ENCODE data around the gene CFAP58.

Gene CFAP58

GRCh38 chr10:104334965-104335650 lies 18.5 kb upstream of the CFAP58 start:
- no peak for DNase-seq

GRCh38 chr10:104336821-104337467 lies 16.7 kb upstream of the CFAP58 start:
- DNase-seq: no peak

- no peak for DNase-seq
These were observed 16.1 kb upstream of the CFAP58 start for GRCh38 chr10:104337521-104337984.

GRCh38 chr10:104337985-104338735 lies 15.5 kb upstream of the CFAP58 start, which contains the start of gene ITPRIP:
TSS of gene ITPRIP (minus strand) at chr10:104338465. CDS start at chr10:104316051, 22,414 bp downstream.
- DNase-seq: no peak

- DNase-seq: no peak
These were observed 14.0 kb upstream of the CFAP58 start for GRCh38 chr10:104339469-104340110.

GRCh38 chr10:104340111-104340526 lies 13.5 kb upstream of the CFAP58 start:
- no peak for DNase-seq

- DNase-seq: no peak
These were observed 13.0 kb upstream of the CFAP58 start for GRCh38 chr10:104340641-104341040.

GRCh38 chr10:104342941-104343411 lies 10.7 kb upstream of the CFAP58 start:
- no peak for DNase-seq

GRCh38 chr10:104344219-104344618 lies 9.4 kb upstream of the CFAP58 start:
- no peak for DNase-seq

- no peak for DNase-seq
These were observed 8.1 kb upstream of the CFAP58 start for GRCh38 chr10:104345515-104345914.

- no peak for DNase-seq
These were observed 7.7 kb upstream of the CFAP58 start for GRCh38 chr10:104345941-104346340.

GRCh38 chr10:104347295-104348045 lies 6.2 kb upstream of the CFAP58 start:
- no peak for DNase-seq

GRCh38 chr10:104348601-104349000 lies 5.0 kb upstream of the CFAP58 start:
- DNase-seq: no peak

GRCh38 chr10:104349623-104350126 lies 4.0 kb upstream of the CFAP58 start:
- DNase-seq: no peak

- no peak for DNase-seq
These were observed 3.5 kb upstream of the CFAP58 start for GRCh38 chr10:104350127-104350635.

GRCh38 chr10:104351061-104351702 lies 2.5 kb upstream of the CFAP58 start:
- DNase-seq: no peak

- no peak for DNase-seq
These were observed 1.7 kb upstream of the CFAP58 start for GRCh38 chr10:104351919-104352318.

GRCh38 chr10:104359811-104360210 lies 6.2 kb downstream of the CFAP58 start:
- no peak for DNase-seq

- DNase-seq: no peak
These were observed 14.3 kb downstream of the CFAP58 start for GRCh38 chr10:104367904-104368303.

- no peak for DNase-seq
These were observed 14.7 kb downstream of the CFAP58 start for GRCh38 chr10:104368381-104368780.

- no peak for DNase-seq
These were observed 18.1 kb downstream of the CFAP58 start for GRCh38 chr10:104371753-104372152.
